ENCODE measurements around the gene ZFP36. TPM values are rescaled to one million over a fixed set of nuclear protein-coding genes. Genes with fewer than 3 reads are reported as not detected.
"Not testable (repeated sequence)": the region's sequence is repeated elsewhere in the genome, so short reads cannot be mapped to it uniquely, and the experiment has no call there.

The ZFP36 gene
- polyA plus RNA-seq (ENCODE audit: insufficient read length): 31.9 TPM
- long read RNA-seq, donor 1, transcript ZFP36-203 (2 exons, 1,786 nt): major isoform, 26 of 26 reads
- long read RNA-seq, donor 1, partial matches to known transcripts: 0 of 26 reads
- long read RNA-seq, donor 1, other reads (novel, unspliced or antisense): 0 of 26 reads
- long read RNA-seq, donor 2, transcript ZFP36-203 (2 exons, 1,786 nt): major isoform, 9 of 9 reads
- long read RNA-seq, donor 2, partial matches to known transcripts: 0 of 9 reads
- long read RNA-seq, donor 2, other reads (novel, unspliced or antisense): 0 of 9 reads
- long read RNA-seq, donor 3, transcript ZFP36-203 (2 exons, 1,786 nt): major isoform, 17 of 17 reads
- long read RNA-seq, donor 3, partial matches to known transcripts: 0 of 17 reads
- long read RNA-seq, donor 3, other reads (novel, unspliced or antisense): 0 of 17 reads
- long read RNA-seq, donor 4: 0 reads
- long read RNA-seq, donor 5, transcript ZFP36-203 (2 exons, 1,786 nt): major isoform, 21 of 21 reads
- long read RNA-seq, donor 5, partial matches to known transcripts: 0 of 21 reads
- long read RNA-seq, donor 5, other reads (novel, unspliced or antisense): 0 of 21 reads
- long read RNA-seq, donor 6, transcript ZFP36-203 (2 exons, 1,786 nt): major isoform, 15 of 25 reads
- long read RNA-seq, donor 6, partial matches to known transcripts: 10 of 25 reads
- long read RNA-seq, donor 6, other reads (novel, unspliced or antisense): 0 of 25 reads
- long read RNA-seq, donor 7, transcript ZFP36-203 (2 exons, 1,786 nt): major isoform, 27 of 27 reads
- long read RNA-seq, donor 7, partial matches to known transcripts: 0 of 27 reads
- long read RNA-seq, donor 7, other reads (novel, unspliced or antisense): 0 of 27 reads
- long read RNA-seq, donor 8, partial matches to known transcripts: 8 of 11 reads
- long read RNA-seq, donor 8, other reads (novel, unspliced or antisense): 0 of 11 reads

GRCh38 chr19:39406656-39407409 lies at the start of gene ZFP36:
ZFP36 (plus strand) TSS chr19:39406847; CDS start chr19:39406905, 58 bp downstream.
- peak; percentile 79 for DNase-seq

GRCh38 chr19:39359026-39359425 lies 47.6 kb upstream of the ZFP36 start:
- DNase-seq: no peak

DNA sequence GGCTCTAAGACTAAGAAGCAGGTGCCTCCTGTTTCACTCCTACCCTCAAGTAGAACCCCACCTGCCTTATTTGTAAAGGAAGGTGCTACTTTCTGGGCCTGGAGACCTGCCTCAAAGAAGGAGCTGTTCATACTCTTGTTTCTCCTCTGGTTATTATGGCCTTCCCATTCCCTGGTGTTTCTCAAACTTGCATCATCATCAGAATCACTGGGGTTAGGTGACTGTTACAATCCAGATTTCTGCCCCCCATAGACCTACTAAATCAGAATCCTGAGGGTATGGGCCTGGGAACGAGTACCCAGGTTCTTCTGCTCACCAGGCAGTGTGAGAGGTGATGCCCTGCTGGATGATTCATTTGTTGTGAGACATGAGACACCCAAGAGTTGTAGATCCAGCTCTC lies 46.0 kb upstream of the ZFP36 start:
- no peak for DNase-seq

DNA sequence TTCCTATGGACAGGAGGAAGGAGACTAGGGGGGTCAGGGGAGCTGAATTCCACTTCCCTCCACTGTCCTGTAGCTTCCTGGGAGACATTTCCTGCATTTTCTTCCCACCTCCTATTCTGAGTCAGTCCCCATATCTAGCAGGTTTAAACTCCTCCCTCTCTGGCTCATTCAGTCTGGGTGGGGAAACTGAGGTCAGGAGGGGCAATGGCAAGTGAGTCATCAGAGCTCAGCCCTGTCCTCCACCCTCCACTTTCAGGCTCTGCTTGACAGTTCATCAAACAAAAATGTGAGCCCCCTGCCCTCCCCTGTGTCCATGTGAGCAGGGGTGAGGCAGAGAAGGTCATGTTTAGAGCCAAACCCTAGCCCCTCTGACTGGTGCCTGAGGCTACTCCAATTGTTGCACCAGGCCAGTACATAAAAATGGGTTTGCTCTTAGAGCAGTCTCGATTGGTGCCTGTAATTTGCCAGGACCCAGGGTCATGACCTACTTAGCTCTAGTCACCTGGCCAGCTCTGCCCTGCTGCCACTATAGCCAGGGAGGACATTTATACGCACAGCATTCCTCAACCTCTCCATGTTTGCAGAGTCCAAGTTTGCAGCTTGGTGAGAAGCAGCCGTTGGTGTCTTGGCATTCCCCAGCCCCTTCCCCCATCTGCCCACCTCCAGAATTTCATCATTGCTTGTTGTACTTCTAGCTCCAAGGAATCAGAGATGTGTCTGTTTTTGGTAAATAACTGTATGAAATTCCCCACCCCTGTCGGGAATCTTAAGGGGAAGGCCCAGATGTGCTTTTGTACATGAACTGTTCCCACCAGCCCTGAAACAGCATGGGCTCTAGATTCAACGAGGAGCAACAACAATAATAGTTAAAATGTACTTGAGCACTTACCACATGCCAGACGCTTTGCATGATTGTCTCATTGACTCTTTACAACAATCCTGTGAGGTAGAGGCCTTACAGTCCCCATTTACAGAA lies 43.7 kb upstream of the ZFP36 start:
- no peak for DNase-seq

- DNase-seq: no peak
Observed at GRCh38 chr19:39363901-39364457, 42.7 kb upstream of the ZFP36 start.

DNA sequence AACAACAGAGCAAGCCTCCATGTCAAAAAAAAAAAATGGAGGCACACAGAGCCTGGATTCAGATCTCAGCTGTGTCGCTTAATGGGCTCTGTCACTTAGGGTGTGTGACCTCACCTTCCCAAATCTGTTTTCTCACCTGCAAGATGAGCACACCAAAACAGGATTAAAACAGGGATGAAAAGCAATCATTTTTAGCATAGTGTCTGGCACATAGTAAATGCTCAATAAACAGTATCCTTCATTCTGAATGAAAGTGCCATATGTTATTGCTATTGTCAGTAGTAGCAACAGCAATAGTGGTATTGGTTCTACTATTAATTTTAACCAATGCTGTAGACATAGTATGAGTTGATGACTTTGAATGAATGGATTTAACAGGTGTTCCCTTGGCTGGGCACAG lies 41.1 kb upstream of the ZFP36 start:
- DNase-seq: no peak

DNA sequence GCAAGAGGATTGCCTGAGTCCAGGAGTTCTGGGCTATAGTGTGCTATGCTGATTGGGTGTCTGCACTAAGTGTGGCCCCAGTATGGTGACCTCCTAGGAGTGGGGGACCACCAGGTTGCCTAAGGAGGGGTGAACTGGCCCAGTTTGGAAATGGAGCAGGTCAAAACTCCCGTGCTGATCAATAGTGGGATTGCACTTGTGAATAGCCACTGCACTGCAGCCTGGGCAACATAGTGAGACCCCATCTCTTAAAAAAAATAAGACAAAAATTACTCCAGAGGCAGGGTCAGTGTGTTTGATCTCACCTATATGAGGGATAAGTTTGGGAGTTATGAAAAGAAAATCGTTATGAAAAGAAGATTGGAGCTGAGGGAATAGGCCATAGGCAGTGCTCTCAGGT lies 37.4 kb upstream of the ZFP36 start:
- DNase-seq: no peak

GRCh38 chr19:39370735-39371134 lies 35.9 kb upstream of the ZFP36 start:
- no peak for DNase-seq

DNA sequence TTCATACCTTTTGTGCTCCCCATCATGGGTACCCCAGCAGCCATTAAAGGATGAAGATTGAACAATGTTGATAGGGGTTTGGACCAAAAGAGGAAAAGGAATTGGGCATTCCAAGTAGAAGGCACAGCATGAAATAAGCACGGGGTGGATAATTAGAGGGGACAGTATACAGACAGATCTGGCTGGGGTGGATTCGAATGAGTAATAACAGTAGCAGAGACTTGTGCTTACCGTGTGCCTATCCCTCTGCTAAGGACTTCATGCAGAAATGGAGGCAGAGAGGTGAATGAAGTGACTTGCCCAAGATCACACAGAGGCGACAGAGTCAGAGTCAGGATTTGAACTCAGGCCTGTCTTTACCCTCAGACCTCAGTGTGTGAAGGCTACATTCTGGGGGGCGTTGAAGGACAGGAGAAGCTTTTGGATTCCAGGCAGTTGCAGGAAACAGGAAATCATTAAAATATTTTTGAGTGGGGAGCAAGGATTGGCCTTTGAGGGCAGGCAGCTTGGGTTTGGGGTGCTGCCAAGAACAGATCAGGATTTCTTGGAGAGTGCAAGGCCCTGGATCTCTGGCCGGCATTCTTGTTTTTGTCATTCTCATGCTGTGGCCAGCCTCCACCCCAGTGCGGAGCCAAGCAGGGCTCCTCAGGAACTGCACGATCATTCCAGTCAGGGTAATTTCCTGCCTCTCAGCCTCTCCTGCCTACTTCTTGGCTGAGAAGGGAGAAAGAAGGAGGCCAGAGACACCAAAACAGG lies 34.4 kb upstream of the ZFP36 start:
- peak; percentile 53 for DNase-seq

- no peak for DNase-seq
Observed at GRCh38 chr19:39372941-39373340, 33.7 kb upstream of the ZFP36 start.

- DNase-seq: no peak
Observed at GRCh38 chr19:39375929-39376328, 30.7 kb upstream of the ZFP36 start.

- no peak for DNase-seq
Observed at GRCh38 chr19:39377373-39378362, 29.0 kb upstream of the ZFP36 start.

GRCh38 chr19:39379366-39379765 lies 27.3 kb upstream of the ZFP36 start:
- DNase-seq: not testable (repeated sequence)

DNA sequence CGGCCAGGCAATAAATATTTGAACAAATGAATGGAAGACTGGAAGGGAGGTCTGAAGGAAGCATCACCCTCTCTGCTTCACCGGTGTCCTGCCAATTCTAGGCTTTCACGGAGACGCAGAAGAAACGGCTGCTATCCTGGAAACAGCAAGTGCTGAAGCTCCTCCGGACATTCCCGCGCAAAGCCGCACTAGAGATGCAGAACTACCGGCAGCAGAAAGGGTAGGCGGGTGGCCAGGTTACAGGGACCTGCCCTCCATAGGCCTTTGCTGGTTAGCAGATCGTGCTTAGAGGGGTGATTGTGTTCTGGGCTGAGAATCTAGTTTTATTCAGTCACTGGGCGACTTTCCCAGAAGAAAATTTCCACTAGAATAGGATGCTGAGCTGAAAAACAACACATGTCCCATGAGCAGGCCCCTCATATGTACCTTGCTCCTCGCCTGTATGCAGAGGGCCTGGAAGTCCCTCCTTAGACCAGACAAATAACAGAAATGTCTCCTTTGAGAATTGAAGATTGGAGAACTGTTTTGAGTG lies 26.7 kb upstream of the ZFP36 start:
- DNase-seq: no peak

DNA sequence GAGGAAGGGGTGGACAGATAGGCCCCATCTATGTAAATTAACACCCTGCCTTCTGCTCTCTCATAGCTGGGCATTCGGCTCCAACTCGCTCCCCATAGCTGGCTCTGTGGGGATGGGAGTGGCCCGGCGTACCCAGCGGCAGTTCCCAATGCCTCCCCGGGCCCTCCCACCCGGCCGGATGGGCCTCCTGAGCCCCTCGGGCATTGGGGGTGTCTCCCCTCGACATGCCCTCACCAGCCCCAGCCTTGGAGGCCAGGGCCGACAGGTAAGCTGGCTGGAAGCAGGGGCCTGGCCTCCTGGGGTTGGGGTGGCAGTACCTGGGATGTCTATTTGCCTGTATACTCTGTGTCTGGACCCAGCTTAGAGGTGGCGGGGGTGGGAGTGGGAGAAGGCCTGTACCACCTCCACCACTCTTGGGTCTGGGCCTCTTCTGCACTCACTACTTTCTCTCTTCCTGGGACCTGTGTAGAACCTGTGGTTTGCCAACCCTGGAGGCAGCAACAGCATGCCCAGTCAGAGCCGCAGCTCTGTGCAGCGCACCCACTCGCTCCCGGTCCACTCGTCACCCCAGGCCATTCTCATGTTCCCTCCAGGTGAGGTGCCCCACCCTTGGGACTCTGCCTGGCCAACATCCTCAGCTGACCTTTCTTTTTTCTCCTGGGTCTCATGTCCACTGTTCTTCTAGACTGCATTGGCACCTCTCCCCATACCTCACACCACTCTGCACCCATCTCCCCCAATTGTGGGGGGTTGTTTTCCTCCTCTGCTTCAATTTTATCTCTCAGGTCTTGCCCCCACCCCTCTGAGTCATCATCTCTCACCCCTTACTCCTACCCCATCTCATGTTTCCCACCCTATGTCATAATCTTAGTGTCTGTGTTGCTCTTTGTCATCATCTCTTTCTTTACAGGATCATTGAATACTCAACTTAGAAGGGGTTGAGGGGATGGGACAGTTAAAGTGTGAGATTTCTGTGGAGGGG lies 25.8 kb upstream of the ZFP36 start:
- DNase-seq: no peak

DNA sequence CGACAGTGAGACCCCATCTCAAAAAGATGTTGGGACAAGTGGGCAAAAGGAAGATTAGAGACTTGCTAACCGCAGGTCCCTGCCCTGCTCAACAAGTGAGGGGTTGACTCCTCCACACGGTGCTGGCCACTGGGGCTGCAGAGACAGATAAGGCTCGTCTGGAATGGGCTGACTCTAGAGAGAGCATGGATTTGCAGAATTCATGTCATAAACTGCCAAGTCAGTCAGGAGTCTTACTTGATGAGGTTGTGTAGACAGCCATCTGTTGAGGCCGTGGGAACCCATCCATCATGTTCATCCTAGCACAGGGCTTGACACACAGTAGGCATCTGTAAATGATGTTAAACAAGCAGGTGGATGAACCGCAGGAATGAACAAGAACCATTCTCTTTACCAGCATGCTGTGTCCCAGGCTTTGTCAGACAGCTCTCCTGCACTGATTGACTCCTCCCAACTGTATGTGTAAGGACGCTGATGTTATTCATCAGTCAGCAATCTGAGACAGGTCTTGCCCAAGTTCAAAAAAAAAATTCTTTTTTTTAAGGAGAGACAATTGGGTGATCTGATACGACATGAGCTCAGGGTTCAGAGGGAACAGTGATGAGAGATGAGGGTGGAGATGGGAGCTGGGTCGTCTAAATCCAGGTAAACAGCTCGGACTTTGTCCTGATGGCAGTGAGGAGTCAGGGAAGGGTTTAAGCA lies 24.6 kb upstream of the ZFP36 start:
- DNase-seq: no peak

All from left kidney (tissue), 8 donors.